HL-60 (cell line): ENCODE data around the gene FOXP2.
"Not testable (repeated sequence)": the region's sequence is repeated elsewhere in the genome, so short reads cannot be mapped to it uniquely, and the experiment has no call there.

Source experiments
- DNase-seq, 2 experiments: peaks; one replicate each; pipeline ENCODE4 v3.0.0-alpha.2; 2010 to 2020; ENCODE audit warnings: low read depth in 1 of 2, low spot score in 1 of 2
- H3K27ac ChIP-seq: fragments of 250-450 bp; sonication (Bioruptor Pico); replicated peaks from 2 replicates; pipeline ENCODE4 v1.5.1; 2020; ENCODE audit warnings: mild to moderate bottlenecking, moderate library complexity
- H3K27me3 ChIP-seq: fragments of 250-450 bp; sonication (Bioruptor Pico); 2 replicates; pipeline ENCODE4 v1.5.1; 2021; ENCODE audit warnings: mild to moderate bottlenecking, moderate library complexity; ENCODE audit not compliant: insufficient read depth, poor library complexity, severe bottlenecking
- H3K4me3 ChIP-seq: replicated peaks from 2 replicates; pipeline ENCODE4 v1.5.1; 2011; ENCODE audit warnings: mild to moderate bottlenecking, control low read depth, low read length; ENCODE audit not compliant: insufficient read depth
- GABPA ChIP-seq: IDR thresholded peaks from 2 replicates; pipeline ENCODE4 v1.6.1; 2012; ENCODE audit warnings: low read depth
- POLR2AphosphoS5 ChIP-seq: IDR thresholded peaks from 2 replicates; pipeline ENCODE4 v1.6.1; 2012; ENCODE audit warnings: low read depth
- SPI1 ChIP-seq: IDR thresholded peaks from 2 replicates; pipeline ENCODE4 v1.6.1; 2012; ENCODE audit warnings: low read depth, mild to moderate bottlenecking, borderline replicate concordance
- TF ChIP-seq, protein P1 (sequence below): IDR thresholded peaks from one replicate; pipeline ENCODE4 v1.5.1; 2011; ENCODE audit warnings: low read length, control low read depth, inconsistent platforms; ENCODE audit not compliant: insufficient read depth
- TF ChIP-seq, protein P2 (sequence below): IDR thresholded peaks from 2 replicates; pipeline ENCODE4 v1.6.1; 2012; ENCODE audit warnings: low read depth; ENCODE audit not compliant: insufficient replicate concordance

FOXP2 gene

DNA sequence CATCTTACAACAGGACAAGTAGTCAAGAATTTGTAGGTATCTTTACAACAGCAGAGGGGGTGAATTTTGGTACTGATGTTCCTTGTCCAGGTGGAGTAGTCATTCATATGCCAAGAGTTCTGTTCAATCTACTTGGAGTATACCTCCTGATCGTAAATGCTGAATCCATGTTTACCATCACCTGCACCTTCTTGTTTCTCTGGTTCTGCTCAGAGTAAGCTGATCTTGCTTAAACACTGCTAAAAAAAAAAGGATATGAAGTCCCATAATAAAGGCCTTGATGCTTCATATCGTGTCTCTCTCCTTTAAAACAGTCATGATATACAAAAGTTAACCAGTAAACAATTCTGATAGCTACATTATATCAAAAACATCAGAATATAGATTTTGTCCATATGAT lies 45.3 kb upstream of the FOXP2 start:
- TF ChIP-seq, protein P1, sequence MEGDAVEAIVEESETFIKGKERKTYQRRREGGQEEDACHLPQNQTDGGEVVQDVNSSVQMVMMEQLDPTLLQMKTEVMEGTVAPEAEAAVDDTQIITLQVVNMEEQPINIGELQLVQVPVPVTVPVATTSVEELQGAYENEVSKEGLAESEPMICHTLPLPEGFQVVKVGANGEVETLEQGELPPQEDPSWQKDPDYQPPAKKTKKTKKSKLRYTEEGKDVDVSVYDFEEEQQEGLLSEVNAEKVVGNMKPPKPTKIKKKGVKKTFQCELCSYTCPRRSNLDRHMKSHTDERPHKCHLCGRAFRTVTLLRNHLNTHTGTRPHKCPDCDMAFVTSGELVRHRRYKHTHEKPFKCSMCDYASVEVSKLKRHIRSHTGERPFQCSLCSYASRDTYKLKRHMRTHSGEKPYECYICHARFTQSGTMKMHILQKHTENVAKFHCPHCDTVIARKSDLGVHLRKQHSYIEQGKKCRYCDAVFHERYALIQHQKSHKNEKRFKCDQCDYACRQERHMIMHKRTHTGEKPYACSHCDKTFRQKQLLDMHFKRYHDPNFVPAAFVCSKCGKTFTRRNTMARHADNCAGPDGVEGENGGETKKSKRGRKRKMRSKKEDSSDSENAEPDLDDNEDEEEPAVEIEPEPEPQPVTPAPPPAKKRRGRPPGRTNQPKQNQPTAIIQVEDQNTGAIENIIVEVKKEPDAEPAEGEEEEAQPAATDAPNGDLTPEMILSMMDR, result no peak
- TF ChIP-seq GABPA, result no peak
- no peak for TF ChIP-seq SPI1
- TF ChIP-seq, protein P2, sequence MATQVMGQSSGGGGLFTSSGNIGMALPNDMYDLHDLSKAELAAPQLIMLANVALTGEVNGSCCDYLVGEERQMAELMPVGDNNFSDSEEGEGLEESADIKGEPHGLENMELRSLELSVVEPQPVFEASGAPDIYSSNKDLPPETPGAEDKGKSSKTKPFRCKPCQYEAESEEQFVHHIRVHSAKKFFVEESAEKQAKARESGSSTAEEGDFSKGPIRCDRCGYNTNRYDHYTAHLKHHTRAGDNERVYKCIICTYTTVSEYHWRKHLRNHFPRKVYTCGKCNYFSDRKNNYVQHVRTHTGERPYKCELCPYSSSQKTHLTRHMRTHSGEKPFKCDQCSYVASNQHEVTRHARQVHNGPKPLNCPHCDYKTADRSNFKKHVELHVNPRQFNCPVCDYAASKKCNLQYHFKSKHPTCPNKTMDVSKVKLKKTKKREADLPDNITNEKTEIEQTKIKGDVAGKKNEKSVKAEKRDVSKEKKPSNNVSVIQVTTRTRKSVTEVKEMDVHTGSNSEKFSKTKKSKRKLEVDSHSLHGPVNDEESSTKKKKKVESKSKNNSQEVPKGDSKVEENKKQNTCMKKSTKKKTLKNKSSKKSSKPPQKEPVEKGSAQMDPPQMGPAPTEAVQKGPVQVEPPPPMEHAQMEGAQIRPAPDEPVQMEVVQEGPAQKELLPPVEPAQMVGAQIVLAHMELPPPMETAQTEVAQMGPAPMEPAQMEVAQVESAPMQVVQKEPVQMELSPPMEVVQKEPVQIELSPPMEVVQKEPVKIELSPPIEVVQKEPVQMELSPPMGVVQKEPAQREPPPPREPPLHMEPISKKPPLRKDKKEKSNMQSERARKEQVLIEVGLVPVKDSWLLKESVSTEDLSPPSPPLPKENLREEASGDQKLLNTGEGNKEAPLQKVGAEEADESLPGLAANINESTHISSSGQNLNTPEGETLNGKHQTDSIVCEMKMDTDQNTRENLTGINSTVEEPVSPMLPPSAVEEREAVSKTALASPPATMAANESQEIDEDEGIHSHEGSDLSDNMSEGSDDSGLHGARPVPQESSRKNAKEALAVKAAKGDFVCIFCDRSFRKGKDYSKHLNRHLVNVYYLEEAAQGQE, result no peak
- TF ChIP-seq POLR2AphosphoS5, result no peak
- H3K27me3 ChIP-seq, result no peaks in the 10 kb centered on the region
- H3K4me3 ChIP-seq, result no peak overlapping the region
- no peak for DNase-seq
- no peak overlapping the region for H3K27ac ChIP-seq

DNA sequence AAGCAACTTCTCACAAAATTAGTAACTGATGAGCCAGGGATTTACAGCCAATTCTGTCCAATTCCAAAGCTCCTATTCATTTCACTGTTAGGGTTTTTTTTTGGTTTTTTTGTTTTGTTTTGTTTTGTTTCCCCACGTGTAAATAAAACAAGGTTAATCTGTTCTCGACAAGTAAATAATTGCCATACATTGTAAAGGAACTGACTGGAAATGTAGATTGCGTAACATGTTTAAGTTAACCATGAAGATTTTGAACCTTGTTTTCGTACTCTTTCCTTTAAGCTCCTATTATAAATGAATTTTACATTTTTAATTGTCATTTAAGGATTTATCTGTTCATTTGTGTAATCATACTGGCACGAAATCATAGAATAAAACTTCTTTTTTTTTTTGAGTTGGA lies 42.0 kb upstream of the FOXP2 start:
- no peak for DNase-seq
- H3K27me3 ChIP-seq, result no peaks in the 10 kb centered on the region
- H3K27ac ChIP-seq, result no peak overlapping the region
- TF ChIP-seq POLR2AphosphoS5 (no peak), SPI1 (no peak), GABPA (no peak)
- TF ChIP-seq, protein P2, result no peak
- TF ChIP-seq, protein P1, result no peak
- H3K4me3 ChIP-seq, result no peak overlapping the region

DNA sequence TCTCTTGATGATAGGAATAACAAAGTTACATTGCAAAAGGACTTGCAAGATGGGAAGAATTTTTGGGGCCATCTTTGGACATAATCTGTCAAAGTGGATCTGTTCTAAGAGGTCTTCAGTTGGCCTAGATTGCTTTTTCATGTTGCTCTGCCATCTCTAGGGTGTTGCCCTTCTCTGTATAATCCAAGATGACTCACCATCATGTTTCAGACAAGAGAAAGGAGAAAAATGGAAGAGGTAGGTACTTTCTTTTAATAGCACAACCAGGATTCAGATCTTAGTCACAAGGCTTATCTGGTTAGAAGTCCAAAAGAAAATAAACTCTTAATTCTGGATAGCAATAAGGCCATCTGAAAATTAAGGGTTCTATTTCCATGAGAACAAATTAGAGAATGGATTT lies 38.7 kb upstream of the FOXP2 start:
- DNase-seq, result no peak
- no peaks in the 10 kb centered on the region for H3K27me3 ChIP-seq
- TF ChIP-seq, protein P2, result no peak
- TF ChIP-seq SPI1 (no peak), GABPA (no peak), POLR2AphosphoS5 (no peak)
- TF ChIP-seq, protein P1, result no peak
- H3K4me3 ChIP-seq, result no peak overlapping the region
- H3K27ac ChIP-seq, result no peak overlapping the region

DNA sequence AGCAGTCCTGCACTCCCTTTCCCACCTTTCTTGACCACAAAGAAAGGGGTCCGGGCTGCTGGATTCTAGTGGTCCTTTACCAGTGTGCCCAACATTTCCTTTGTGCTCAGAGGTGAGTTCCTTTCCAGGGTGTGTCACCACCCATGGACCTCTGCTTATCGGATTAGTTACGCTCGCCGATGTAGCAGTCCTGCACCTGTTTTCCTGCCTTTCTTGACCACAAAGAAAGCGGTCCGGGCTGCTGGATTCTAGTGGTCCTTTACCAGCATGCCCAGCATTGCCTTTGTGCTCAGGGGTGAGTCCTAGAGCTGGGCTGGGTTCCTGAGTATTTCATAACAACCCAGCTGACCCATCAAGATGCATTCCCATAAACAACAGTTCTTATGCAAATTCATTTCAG lies 30.7 kb upstream of the FOXP2 start:
- H3K4me3 ChIP-seq, result not testable (repeated sequence)

DNA sequence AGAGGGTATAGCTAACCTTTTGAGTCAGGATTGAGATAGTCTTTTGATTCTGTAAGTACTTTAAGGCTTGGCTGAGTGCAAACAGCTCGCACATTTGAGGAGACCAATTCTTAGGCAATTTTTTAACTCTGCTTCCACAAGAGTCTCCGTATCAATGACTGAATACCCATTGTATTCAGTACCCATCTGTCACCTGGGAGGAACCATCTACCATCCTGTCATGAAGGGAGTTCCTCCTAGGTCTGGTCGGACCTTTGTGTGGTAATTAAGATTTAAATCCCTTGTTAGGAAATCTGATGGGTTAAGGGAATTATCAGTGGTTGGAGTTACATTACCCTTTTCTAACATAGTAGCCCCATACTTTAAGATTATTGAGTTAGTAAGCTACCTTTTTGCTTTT lies 30.3 kb upstream of the FOXP2 start:
- H3K4me3 ChIP-seq, DNase-seq, H3K27me3 ChIP-seq, H3K27ac ChIP-seq: not testable (repeated sequence)

More for the DNA sequence above, 30.7 kb upstream of the FOXP2 start:
- not testable (repeated sequence) for DNase-seq, H3K27me3 ChIP-seq, H3K27ac ChIP-seq
